ENCODE results near the gene ANKRD40.

DNA sequence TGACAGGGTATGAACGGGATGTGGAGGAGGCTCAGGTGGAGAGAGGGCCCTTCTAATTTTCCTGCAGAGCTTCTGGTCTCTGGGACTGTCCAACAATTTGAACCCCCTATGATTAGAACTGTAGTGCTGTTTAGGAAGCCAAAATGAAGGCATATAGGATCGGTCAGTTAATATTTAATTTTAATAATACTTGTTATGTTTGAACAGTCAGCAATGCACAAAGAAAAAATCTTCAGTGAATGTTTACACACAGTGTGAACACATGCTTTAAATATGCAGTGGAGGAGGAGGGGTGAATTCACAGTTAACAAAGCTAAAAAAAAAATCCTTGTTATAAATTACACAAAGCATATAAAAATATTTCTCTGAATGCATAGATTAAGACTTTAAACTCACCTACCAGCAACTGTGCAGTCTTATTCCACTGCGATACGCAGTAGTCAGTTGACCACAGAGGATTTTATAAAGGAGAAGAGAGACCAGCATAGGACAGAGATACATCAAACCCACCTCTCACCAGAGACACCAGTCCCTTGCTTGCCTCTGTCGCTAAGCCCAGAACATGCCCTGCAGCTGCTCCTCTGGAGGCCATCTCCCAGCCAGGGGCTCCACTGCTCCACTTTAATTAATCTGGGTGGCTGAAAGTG is 14.6 kb downstream of the ANKRD40 start:
- no peak for TF ChIP-seq POLR2A (IDR thresholded peaks at IDR 0.05)
- TF ChIP-seq, protein P1, sequence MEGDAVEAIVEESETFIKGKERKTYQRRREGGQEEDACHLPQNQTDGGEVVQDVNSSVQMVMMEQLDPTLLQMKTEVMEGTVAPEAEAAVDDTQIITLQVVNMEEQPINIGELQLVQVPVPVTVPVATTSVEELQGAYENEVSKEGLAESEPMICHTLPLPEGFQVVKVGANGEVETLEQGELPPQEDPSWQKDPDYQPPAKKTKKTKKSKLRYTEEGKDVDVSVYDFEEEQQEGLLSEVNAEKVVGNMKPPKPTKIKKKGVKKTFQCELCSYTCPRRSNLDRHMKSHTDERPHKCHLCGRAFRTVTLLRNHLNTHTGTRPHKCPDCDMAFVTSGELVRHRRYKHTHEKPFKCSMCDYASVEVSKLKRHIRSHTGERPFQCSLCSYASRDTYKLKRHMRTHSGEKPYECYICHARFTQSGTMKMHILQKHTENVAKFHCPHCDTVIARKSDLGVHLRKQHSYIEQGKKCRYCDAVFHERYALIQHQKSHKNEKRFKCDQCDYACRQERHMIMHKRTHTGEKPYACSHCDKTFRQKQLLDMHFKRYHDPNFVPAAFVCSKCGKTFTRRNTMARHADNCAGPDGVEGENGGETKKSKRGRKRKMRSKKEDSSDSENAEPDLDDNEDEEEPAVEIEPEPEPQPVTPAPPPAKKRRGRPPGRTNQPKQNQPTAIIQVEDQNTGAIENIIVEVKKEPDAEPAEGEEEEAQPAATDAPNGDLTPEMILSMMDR (IDR thresholded peaks at IDR 0.05): no peak
- TF ChIP-seq POLR2AphosphoS5 (IDR thresholded peaks at IDR 0.05): no peak

All from breast epithelium (tissue), 3 donors.